ENCODE data around the gene COPZ1. TPM values are rescaled to one million over a fixed set of nuclear protein-coding genes. Genes with fewer than 3 reads are reported as not detected.
A peak's percentile ranks its signal among the peaks of the same experiment; 100 is the strongest.

The COPZ1 gene
- total and polyA plus RNA-seq, 9 of the 15 experiments (the other 6 are each of a cell fraction or from before 2014, with no cell fraction given) = 137 to 487 (median 233) TPM

GRCh38 chr12:54279632-54280467 lies 45.1 kb upstream of the COPZ1 start, which contains the start of gene CBX5 (continued):
- TF ChIP-seq ZBTB43 (CRISPR knock-in tag; IDR thresholded peaks at IDR 0.05) = no peak
- TF ChIP-seq MYC (IDR thresholded peaks at IDR 0.05; ENCODE audit: low read depth, low read length) = peak; percentile 97
- no peak for TF ChIP-seq MYC (CRISPR knock-in tag; IDR thresholded peaks at IDR 0.05; ENCODE audit: borderline replicate concordance, low read depth)
- 0 out of 2 replicates have a peak, but pooled peaks have one; percentile 32 for TF ChIP-seq TSHZ1 (CRISPR knock-in tag; IDR thresholded peaks at IDR 0.05)
- TF ChIP-seq POLR2H (tag; IDR thresholded peaks at IDR 0.05; ENCODE audit: low read depth) = peak; percentile 89
- TF ChIP-seq RUNX1 (IDR thresholded peaks at IDR 0.05; ENCODE audit: low read depth) = no peak
- peak; percentile 58; the same call in 1 of the 2 replicates for TF ChIP-seq GTF2F1 (IDR thresholded peaks at IDR 0.05; ENCODE audit: low read depth, low read length)
- no peak for TF ChIP-seq RBM34 (IDR thresholded peaks at IDR 0.05; ENCODE audit: borderline replicate concordance, insufficient read depth, low read length)
- no peak for TF ChIP-seq STAT5B (CRISPR knock-in tag; IDR thresholded peaks at IDR 0.05)
- peak; percentile 87; the same call in 1 of the 2 replicates for TF ChIP-seq FOXP4 (CRISPR knock-in tag; IDR thresholded peaks at IDR 0.05; ENCODE audit: borderline replicate concordance)
- TF ChIP-seq MTA3 (IDR thresholded peaks at IDR 0.05; ENCODE audit: borderline replicate concordance) = 0 out of 2 replicates have a peak, but pooled peaks have one; percentile 88
- no peak for TF ChIP-seq E4F1 (CRISPR knock-in tag; IDR thresholded peaks at IDR 0.05; ENCODE audit: borderline replicate concordance)
- no peak for TF ChIP-seq ZNF384 (IDR thresholded peaks at IDR 0.05; ENCODE audit: low read depth, low read length)
- no peak for TF ChIP-seq ZNF282 (CRISPR knock-in tag; IDR thresholded peaks at IDR 0.05)
- peak; percentile 68 for TF ChIP-seq USF1 (CRISPR knock-in tag; IDR thresholded peaks at IDR 0.05)
- TF ChIP-seq PTRF (tag; IDR thresholded peaks at IDR 0.05) = no peak
- TF ChIP-seq CBFA2T3 (IDR thresholded peaks at IDR 0.05) = no peak
